ENCODE data around the gene ADRA1B.

ADRA1B gene

DNA sequence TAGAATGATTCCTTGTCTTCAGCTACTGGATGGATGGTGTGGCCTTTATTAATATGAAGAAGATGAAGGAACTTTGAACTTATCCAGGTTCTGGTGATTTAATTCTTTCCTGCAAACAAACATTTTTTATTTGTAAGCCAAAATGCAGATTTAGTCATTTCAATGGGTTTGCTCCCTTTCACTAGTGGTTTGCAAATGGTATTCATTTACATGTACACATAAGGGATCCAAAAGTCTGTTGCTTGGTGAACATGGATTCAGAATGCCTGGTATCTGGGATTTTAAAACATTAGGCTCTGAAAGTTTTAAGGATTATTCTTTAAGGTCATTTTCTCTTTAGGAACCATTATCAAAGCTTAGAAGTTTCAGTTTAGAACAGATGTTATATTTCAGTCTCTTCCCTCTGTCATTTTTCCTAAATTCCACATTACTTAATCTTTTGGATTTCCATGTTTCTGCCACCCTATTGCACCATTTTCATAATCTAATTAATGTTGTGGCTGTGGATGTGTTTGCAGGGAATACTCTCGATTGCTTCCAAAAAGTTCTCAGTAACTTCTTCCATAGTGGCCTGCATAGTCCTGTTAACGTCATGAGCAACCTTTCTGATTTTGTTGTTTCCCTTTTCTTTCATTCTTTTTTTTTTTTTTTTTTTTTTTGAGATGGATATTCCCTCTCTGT, 102.8 kb downstream of the ADRA1B start:
- no peak for DNase-seq (ENCODE audit: low read depth, low spot score)

DNA sequence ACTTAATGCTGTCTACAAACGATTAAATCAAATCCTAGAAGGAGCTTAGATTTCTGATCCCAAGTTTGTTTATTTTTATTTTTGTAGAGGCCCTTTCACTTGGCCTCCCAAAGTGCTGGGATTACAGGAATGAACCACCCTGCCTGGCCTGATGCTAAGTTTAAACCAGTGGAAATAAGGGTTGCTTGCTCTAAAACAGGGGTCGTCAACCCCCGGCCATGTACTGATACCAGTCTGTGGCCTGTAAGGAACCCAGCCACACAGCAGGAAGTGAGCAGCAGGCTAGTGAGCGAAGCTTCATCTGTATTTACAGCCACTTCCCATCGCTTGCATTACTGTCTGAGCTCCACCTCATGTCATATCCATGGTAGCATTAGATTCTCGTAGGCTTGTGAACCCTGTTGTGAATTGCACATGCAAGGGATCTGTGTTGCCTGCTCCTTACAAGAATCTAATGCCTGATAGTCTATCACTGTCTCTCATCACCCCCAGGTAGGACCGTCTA, 104.0 kb downstream of the ADRA1B start:
- no peak for DNase-seq (ENCODE audit: low read depth, low spot score)

GRCh38 chr5:160020964-160021363, 104.7 kb downstream of the ADRA1B start:
- DNase-seq (ENCODE audit: low read depth, low spot score): no peak

DNA sequence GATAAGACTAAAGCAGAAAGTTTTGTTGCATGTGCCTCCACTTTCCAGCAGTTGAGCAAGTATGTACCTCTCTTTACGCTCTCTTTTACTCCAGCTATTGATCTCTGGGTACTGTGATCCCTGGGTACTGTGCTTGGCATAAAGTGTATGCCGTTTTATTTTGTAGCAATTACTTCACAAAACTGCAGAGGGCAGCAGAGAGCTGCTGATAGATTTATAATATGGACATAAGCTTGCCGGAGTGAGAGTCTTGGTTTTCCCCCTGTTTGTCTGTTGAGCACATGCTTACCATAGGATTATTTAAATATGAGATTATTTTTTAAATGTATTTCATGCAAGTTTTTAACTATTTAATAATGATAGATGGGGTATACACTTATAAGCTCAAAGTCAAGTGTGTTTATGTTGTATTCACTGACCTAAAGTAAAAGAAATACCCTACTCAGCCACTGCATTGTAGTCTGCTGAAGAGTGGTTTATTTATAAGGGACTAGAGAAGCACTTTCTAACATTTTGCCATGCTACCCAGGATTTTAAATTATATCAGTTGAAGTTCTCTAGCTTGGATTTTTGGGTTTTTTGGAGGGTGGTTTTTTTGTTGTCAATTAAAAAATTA, 105.7 kb downstream of the ADRA1B start:
- no peak for DNase-seq (ENCODE audit: low read depth, low spot score)

Data from iPS DF 19.7 (cell line).